DOHH2 (cell line): ENCODE data around the gene RIN3.

Source experiments
- EZH2phosphoT487 ChIP-seq: fragments of 200-600 bp; sonication (generic); IDR thresholded peaks from 2 replicates; pipeline ENCODE4 v1.6.1; 2017; ENCODE audit warnings: borderline replicate concordance, mild to moderate bottlenecking, antibody characterized with exemption, low read length, moderate library complexity, mixed read lengths
- TF ChIP-seq, protein P1 (sequence below): fragments of 200-600 bp; sonication (generic); IDR thresholded peaks from one replicate; pipeline ENCODE4 v1.5.1; 2014; ENCODE audit warnings: antibody characterized with exemption, mild to moderate bottlenecking, low read depth, low read length; ENCODE audit not compliant: poor library complexity, severe bottlenecking

DNA sequence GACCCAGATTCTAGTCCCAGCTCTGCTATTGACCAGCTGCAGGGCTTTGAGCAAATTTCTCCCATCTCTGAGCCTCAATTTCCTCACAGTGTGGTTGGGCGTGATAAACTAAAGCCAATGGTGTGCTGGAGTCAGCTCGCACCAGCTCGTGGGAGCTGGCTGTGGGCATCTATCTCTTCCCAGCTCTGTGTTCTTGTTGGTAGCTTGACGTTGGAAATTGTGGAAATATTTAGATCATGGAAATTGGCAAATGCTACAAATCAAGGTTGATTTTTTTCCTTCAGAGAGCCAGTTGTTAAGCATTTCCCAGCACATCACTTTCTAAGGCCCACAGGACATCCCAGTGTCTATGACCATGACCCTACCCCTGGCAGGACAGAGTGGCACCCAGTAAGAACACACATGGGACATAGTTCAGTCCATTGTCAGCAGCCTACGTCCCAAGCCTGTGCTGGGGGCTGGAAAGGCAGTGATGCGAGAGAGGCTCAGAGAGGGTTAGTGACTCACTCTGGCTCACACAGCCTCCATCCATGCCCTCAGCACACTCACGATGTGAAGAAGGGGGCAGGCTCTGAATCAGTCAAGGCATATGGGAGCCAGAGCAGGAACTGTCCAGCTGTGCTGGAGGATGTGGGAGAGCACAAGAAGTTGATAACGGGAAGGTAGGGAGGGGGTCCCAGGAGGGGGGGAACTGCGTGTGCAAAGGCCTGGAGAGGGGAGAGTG is 157.2 kb downstream of the RIN3 start:
- TF ChIP-seq, protein P1, sequence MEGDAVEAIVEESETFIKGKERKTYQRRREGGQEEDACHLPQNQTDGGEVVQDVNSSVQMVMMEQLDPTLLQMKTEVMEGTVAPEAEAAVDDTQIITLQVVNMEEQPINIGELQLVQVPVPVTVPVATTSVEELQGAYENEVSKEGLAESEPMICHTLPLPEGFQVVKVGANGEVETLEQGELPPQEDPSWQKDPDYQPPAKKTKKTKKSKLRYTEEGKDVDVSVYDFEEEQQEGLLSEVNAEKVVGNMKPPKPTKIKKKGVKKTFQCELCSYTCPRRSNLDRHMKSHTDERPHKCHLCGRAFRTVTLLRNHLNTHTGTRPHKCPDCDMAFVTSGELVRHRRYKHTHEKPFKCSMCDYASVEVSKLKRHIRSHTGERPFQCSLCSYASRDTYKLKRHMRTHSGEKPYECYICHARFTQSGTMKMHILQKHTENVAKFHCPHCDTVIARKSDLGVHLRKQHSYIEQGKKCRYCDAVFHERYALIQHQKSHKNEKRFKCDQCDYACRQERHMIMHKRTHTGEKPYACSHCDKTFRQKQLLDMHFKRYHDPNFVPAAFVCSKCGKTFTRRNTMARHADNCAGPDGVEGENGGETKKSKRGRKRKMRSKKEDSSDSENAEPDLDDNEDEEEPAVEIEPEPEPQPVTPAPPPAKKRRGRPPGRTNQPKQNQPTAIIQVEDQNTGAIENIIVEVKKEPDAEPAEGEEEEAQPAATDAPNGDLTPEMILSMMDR = no peak
- TF ChIP-seq EZH2phosphoT487 = no peak
